C4-2B (cell line): Measurements from ENCODE around the gene DIABLO.
"Not testable (repeated sequence)": the region's sequence is repeated elsewhere in the genome, so short reads cannot be mapped to it uniquely, and the experiment has no call there.

Experiments used
- H3K27ac ChIP-seq: fragments of 450-650 bp; 2 replicates; pipeline ENCODE4 v1.5.1; 2017
- CTCF ChIP-seq: fragments of 450-650 bp; conservative IDR thresholded peaks from 2 replicates; pipeline ENCODE4 v1.5.1; 2017; ENCODE audit warnings: mild to moderate bottlenecking
- ZFX ChIP-seq: fragments of 450-650 bp; IDR thresholded peaks from 2 replicates; pipeline ENCODE4 v1.6.1; 2017

Gene DIABLO

DNA sequence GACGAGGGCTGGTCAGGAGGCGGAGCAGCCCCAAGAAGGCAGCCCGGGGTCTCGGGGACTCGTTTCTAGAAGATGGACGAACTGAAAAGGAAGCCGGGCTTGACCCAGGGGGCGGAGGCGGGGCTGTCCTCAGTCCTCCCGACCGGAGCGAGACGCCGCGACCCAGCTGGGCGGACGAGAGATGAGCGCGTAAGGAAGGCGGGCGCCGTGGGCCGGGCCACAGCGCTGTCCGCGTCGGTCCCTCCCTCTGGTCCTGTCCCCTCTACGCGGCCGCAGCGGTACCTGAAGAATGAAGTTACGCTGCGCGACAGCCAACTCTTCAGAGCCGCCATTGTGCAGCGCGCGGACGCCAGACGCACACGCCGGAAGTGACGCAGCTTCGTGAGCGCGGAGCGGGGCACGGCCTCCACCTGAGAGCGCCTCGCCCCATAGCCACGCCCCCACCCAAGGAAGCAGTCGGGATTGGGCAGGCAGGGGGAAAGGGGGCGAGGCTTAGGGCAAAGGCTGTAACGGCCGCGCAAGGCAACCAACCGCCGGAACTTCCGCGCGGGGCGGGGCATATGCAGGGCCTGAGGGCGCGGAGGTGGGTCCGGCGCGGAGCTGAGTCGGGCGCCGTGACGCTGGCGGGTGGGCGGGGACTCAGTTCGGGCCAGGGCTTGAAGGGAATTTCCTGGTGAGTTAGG, at the start of gene DIABLO:
TSS of gene DIABLO (minus strand) at position 370 of the 683 bp plus-strand sequence. CDS start at position 332, 38 bp downstream.
- TF ChIP-seq ZFX (no peak), CTCF (no peak)
- peak within 1 kb of the TSS; percentile 76 for H3K27ac ChIP-seq

DNA sequence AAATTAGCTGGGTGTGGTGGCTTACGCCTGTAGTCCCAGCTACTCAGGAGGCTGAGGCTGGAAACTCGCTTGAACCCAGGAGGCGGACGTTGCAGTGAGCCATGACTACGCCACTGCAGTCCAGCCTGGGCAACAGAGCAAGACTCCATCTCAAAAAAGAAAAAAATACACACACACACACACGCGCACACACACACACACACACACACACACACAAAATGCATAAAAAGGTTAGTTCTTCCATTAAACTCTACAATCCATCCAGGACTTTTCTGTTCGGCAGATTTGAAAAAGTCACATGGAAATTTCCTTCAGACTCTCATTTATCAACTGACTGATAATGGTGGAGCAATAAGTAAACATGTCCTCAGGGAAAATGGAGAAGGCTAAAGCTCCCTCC, 49.6 kb upstream of the DIABLO start:
- no peak for TF ChIP-seq ZFX
- TF ChIP-seq CTCF, result no peak
- no peak overlapping the region for H3K27ac ChIP-seq

- TF ChIP-seq ZFX, result peak; percentile 55; the same call in 1 of the 2 replicates
- TF ChIP-seq CTCF, result no peak
- H3K27ac ChIP-seq, result peak within 1 kb of the TSS; percentile 90
Measured at GRCh38 chr12:122266230-122266901, 40.5 kb upstream of the DIABLO start, which contains the start of gene VPS33A. VPS33A (minus strand) TSS chr12:122266494; CDS start chr12:122266408, 86 bp downstream.

DNA sequence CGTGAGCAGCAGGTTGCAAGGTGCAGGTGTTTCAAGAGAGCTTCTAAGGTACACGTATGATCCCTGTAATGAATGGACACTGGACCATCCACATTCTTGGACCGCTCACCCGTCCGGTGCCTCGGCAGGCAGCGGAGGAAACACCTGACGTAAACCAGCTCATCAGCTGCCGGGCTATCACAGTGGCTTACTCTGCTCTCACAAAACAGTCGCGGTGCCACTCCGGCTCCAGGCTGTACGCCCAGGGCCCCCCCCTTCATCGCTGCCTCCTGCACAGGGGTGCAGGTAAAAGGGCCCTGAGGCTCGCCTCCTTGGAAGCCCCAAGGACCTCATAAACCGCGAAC, 40.0 kb upstream of the DIABLO start:
- H3K27ac ChIP-seq, result peak overlapping the region; percentile 90
- TF ChIP-seq CTCF (no peak), ZFX (no peak; the same call in 1 of the 2 replicates)

DNA sequence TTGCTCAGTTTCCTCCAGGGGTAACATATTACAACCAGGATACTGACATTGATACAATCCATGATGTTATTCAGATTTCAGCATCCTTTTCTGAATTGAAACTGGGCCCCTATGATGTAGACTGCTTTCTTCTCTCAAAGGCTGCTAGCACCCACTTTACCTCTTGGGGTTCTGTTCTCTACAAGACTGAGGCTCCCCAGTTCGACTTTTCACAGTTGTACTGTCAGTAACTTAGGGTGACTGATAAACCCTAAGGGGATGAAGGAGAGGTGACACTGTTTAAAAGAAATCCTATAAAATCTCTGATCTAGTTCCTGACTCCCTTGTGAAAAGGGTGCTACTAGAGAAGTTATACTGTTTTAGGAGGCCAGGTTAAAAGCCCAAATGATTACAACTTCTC, 39.6 kb upstream of the DIABLO start:
- H3K27ac ChIP-seq, result peak overlapping the region; percentile 90
- no peak for TF ChIP-seq ZFX

DNA sequence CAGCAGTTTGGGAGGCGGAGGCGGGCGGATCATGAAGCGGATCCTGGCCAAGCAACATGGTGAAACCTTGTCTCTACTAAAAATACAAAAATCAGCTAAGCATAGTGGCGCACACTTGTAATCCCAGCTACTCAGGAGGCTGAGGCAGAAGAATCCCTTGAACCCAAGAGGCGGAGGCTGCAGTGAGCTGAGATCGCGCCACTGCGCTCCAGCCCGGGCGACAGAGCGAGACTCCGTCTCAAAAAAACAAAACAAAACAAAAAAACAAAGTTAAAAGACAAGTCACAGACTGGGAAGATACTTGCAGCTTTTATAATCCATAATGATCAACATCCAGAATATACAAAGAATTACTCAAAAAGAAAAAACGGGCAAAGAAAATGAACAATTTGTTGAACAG, 34.9 kb upstream of the DIABLO start:
- not testable (repeated sequence) for H3K27ac ChIP-seq

DNA sequence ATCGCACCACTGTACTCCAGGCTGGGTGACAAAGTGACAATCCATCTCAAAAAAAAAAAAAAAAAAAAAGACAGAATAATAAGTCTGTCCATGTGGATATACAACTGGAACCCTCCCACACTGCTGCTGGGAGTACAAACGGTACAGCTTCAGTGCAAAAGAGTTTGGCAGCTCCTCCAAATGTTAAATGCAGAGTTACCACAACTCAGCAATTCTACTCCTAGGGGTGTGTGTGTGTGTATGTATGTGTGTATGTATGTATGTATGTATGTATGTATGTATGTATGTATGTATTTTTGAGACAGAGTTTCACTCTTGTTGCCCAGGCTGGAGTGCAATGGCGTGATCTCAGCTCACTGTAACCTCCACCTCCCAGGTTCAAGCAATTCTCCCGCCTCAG, 33.1 kb upstream of the DIABLO start:
- not testable (repeated sequence) for H3K27ac ChIP-seq

GRCh38 chr12:122258462-122258861, 32.6 kb upstream of the DIABLO start:
- not testable (repeated sequence) for H3K27ac ChIP-seq

DNA sequence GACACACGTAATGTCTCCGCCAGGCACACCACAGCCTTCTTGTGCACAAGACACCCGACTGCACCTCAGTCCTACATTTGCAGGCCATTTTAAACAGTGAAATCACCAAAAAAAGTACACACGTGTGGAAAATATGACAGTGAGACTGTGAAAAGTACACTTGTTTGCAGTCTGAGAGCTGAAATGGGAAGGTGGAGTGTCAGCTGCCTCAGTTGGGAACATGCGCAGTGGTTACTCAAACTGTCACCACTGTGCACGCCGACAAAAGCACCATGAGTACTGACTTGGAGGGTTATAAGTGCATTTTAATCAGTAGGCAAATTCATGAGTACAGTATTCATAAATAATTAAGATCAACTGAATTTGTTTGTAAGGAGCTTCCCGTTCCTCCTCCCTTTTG, 24.7 kb upstream of the DIABLO start:
- no peak for TF ChIP-seq ZFX
- no peak for TF ChIP-seq CTCF
- no peak overlapping the region for H3K27ac ChIP-seq
